RPMI7951 (cell line): ENCODE data around the gene PCGF3. TPM values are rescaled to one million over a fixed set of nuclear protein-coding genes. Genes with fewer than 3 reads are reported as not detected.
"Not testable (repeated sequence)": the region's sequence is repeated elsewhere in the genome, so short reads cannot be mapped to it uniquely, and the experiment has no call there.

Experiments used
- DNase-seq: peaks from one replicate; pipeline ENCODE4 v3.0.0-alpha.2; 2012; ENCODE audit warnings: low read depth
- total RNA-seq: library from RNA; depleted of rRNA; stranded (reverse); fragments of >200 nt; shearing (Covaris generic); gene quantifications from 2 replicates; pipeline ENCODE4 v1.2.3, GENCODE V29; 2014

The PCGF3 gene
- total RNA-seq, 1 experiment from 2014 or later: 18.7 TPM

DNA sequence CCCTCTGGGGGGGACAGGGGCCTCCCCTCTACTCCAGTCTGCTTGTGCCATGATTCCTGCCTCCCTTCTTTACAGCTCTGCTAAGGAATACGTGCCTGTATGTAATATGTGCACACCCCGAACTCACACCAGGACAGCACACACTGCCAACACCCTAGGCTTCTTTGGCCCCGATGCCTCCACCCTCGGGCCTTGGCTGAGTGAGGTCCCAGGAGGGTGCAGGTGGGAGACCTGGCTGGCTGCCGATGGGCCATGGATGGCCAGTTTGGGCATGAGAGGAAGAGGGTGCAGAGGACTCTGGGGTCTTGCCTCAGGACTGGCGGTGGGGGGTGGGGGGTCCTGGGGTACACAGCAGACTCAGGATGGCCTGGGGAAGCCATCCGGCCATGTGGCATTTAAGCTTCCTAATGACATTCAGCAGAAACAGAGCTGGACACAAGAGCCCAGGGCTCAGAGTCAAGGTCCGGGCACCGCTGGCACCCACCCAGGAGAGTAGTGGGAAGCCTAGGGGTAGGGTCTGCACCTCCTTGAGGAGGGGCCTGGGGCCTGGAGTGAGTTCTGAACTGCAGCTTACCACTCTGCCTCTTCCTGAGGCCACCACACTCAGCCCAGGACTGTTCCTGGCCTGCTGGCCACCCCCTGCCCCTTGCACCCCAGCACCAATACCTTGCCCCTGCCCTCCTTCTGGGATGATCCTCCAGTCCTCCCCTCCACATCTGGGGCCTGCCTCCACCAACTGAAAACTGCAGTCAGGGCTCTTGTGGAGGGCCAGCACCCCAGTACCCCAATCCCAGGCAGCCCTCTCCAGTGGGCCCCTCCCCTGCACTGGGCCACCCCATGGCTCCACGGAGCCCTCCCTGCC, 2.1 kb upstream of the PCGF3 start:
- DNase-seq: no peak

DNA sequence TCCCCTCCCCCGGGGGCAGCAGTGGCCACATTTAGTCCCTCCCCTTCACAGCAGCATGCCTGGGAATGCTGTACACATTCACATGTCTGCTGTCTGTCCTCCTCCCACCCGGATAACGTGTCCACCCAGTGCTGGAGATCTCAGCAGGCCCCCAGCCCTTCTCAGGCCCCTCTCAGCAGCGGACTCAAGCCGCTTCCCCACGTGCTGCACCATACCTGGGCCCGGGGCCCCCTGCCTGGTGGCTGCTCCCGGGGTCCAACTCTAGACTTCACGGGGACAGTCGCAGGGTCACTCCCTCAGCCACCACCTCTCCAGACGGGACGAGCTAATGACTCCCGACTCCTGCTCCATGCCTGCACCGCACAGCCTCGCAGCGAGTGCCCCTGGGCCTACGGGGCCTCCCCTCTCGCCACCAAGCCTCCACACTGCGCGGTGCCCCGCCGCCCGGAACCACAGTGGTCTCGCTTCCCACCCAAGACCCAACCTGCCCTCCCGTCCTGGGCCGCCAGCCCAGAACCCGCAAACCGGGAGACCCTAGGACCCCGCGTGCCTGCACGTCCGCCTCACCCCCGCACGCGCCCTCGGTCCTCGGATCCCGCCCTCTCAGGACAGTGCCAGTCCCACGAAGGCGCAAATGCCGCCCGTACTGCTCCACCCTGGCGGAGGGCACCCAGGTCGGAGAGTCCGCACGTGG, 1.3 kb upstream of the PCGF3 start:
- no peak for DNase-seq

DNA sequence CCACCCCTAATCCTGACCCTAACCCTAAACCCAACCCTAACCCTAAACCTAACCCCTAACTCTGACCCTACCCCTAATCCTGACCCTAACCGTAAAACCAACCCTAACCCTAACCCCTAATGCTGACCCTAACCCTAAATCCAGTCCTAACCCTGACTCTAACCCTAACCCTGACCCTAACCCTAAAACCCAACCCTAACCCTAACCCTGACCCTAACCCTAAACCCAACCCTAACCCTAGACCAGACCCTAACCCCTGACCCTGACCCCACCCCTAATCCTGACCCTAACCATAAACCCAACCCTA, 708 bp upstream of the PCGF3 start:
- DNase-seq: no peak

DNA sequence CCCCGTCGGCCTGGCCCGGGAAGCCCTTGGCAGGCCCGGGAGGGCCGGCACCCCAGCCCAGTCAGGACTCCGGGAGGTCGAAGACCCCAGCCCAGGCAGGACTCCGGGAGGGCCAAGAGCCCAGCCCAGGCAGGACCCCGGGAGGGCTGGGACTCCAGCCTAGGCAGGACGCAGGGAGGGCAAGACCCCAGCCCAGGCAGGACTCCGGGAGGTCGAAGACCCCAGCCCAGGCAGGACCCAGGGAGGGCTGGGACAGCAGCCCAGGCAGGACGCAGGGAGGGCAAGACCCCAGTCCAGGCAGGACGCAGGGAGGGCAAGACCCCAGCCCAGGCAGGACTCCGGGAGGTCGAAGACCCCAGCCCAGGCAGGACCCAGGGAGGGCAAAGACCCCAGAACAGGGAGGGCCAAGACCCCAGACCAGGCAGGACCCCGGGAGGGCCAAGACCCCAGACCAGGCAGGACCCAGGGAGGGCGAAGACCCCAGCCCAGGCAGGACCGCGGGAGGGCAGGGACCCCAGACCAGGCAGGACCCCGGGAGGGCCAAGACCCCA, 526 bp downstream of the PCGF3 start:
- DNase-seq: not testable (repeated sequence)

DNA sequence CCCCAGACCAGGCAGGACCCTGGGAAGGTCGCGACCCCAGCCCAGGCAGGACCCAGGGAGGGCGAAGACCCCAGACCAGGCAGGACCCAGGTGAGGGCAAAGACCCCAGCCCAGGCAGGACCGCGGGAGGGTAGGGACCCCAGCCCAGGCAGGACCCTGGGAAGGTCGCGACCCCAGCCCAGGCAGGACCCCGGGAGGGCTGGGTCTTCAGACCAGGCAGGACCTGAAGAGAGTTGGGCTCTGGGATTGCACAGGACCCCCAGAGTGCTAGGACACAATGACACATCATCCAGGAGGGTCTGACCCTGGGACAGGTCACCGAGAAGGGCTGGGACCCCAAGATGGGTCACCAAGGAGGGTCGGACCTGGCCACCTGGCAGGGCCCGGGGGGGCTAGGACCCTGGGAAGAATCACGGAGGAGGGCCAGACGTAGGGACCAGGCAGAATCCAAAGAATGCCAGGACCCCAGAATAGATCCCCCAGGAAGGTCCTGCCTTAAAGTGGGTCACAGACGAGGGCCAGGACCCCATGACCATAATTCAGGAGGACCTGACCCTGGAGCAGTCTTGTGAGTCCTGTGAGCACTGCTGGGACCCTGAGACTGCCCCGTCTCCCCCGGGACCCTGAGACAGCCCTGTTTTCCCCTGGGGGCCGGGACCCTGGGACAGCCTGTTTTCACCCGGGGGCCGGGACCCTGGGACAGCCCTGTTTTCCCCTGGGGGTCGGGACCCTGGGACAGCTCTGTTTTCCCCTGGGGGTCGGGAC, 1.4 kb downstream of the PCGF3 start:
- DNase-seq: no peak

DNA sequence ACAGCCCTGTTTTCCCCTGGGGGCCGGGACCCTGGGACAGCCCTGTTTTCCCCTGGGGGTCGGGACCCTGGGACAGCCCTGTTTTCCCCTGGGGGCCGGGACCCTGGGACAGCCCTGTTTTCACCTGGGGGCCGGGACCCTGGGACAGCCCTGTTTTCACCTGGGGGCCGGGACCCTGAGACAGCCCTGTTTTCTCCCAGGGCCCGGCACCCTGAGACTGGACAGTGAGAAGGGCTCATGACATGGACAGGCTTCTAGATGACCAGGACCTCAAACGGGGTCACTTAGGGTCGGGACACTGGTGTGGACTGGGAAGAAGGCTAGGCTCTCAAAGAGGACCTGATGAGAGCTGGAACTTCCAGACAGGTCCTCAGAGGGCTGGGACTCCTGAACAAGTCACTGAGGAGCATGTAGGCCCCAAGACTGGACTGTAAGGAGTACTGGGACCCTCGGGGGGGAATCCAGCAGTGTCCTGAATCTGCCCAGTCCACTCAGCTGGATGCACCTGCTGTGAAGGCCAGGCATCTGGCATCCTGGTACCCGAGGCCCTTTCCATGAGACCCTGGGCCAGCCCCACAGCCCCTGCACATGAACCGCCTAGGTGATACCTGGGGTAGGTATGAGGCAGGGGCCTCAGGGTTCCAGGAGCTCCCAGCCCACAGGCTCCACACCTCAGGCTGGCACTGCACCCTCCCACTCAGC, 2.4 kb downstream of the PCGF3 start:
- DNase-seq: no peak

DNA sequence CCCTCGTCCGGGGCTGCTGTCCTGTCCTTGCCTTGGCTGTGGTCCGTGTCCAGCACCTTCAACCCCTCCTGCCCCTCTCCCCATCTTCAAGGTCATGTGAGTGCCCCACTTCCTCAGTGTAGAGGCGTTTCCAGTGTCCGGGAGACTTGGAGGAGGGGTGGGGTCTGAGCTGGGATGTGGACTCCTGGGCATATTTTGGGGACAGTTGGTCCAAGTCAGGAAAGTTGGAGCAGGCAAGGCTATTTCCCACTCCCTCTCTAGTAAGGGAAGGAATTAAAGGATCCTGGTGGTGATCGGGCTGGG, 3.0 kb downstream of the PCGF3 start:
- DNase-seq: no peak

DNA sequence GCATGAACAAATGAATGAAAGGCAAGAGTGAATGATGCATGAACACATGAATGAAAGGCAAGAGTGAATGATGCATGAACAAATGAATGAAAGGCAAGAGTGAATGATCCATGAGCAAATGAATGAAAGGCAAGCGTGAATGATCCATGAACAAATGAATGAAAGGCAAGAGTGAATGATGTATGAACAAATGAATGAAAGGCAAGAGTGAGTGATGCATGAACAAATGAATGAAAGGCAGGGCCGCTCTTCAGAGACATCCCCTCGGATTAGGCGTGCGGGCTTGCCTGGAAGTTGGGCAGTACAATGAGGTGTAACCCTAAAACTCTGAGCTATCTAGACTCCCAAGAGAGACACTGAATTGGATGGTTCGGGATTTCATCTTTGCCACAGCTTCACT, 3.7 kb downstream of the PCGF3 start:
- DNase-seq: no peak

DNA sequence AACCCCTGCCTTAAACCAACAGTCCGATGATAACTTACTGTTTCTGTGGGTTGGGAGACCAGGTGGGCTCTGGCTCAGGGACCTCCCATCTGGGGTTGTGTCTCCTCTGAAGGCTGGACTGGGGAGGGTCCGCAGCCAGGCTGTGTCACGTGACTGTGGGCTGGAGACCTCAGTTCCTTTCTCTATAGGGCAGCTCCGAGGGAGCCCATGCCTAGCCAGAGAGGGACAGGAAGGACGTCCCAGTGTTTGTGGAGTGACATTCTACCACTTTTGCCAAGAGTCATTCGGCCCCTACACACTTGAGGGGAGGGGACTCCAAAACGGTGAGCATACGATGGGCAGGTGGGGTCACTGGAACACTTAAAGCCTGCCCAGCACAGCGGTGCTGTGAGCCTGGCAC, 4.5 kb downstream of the PCGF3 start:
- DNase-seq: no peak

DNA sequence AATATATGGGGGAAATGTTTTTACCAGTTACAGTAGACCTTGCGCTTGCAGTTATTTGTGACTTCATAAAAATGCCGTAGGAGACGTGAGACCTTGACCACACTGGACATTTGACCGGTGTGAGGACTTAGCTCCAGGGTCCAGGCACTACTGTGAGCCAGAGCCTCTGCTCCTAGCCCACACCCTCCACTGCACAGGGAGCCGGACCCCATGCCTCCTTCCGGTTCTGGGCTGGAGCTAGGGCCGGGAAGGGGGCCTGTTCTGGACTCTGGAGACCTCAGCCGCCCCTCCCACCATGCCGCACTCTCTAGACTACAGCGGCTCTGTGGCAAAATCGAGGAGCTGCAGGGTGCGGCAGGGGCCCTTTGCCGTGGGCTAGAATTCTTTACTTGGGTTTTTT, 5.3 kb downstream of the PCGF3 start:
- DNase-seq: no peak

DNA sequence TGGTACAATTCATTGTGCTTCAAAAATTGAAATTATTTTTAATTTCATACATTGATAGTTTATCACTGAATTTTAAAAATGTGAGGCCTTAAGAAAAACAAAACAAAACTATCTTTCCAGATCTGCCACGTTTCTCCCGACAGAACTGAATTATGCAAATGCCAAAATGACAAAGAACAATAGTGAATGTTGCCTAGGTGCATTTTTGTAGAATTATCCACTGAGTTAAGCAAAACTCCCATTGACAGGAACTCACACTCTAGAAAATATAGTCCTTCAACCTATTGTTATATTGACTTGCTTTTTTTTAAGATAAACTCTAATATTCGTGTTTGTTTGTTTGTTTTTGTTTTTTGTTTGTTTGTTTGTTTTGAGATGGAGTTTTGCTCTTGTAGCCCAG, 6.5 kb downstream of the PCGF3 start:
- DNase-seq: no peak

DNA sequence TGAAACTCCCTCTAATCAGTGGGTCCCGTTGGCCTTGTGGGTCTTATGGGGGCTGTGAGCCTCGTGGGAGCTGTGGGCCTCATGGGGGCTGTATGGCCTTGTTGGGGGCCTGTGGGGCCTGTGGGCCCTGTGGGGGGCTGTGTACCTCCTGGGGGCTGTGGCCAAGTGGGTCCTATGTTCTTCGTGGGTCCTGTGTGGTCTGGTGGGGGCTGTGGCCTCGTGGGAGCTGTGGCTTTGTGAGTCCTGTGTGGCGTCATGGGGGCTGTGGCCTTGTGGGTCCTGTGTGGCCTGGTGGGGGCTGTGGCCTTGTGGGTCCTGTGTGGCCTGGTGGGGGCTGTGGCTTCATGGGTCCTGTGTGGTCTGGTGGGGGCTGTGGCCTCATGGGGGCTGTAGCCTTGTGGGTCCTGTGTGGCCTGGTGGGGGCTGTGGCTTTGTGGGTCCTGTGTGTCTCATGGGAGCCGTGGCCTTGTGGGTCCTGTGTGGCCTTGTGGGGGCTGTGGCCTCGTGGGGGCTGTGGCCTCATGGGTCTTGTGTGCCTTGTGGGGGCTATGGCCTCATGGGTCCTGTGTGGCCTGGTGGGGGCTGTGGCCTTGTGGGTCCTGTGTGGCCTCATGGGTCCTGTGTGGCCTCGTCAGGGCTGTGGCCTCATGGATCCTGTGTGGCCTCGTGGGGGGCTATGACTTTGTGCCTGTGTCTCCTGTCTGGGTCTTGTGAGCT, 7.4 kb downstream of the PCGF3 start:
- DNase-seq: no peak

DNA sequence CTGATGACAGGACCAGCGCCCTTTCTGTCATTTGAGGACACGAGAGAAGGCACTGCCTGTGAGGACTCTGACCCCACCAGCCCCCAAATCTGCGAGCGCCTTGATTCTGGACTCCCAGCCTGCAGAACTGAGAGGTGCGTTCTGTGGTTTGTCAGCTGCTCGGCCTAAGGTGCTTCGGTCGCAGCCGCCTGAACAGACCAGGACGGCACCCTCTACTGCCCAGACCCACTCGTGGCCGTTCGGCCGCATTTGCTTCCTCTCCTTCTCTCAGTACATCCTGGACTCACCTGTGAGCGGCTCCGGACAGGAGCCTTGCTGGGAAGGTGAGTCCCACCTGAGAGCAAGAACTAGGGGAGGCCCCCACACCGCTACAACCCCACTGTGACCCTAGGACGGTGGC, 8.5 kb downstream of the PCGF3 start:
- no peak for DNase-seq

DNA sequence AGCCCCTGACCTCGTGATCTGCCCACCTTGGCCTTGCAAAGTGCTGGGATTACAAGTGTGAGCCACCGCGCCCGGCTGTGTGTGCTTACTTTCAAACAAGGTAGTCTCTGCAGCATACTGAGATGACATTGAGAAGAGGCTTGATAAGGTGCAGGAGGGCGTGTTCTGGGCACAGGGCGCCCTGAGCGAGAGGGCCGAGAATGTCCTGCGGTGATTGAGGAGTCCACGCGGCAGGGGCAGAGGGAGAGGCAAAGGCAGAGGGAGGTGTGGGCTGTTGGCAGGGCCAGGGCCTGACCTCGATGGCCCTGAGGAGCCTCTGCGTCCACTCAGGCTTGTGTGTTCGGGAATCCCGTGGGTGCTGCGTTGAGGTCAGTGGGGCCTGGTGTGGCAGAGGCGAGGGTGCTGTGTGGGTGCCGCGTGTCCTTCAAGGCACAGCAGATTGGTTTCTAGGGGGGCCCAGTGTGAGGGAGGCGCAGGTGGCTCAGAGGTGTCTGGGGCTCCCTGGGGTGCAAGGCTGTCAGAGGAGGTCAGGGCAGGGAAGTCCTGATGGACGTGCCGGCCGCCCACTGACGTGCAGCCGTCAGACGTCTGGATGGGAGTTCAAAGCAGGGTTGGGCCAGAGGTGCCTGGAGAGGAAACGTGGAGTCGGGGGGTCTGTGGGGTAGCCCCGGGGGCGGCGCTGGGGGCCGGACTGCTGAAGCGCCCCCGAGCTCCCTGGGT, 12.1 kb downstream of the PCGF3 start:
- DNase-seq: no peak

DNA sequence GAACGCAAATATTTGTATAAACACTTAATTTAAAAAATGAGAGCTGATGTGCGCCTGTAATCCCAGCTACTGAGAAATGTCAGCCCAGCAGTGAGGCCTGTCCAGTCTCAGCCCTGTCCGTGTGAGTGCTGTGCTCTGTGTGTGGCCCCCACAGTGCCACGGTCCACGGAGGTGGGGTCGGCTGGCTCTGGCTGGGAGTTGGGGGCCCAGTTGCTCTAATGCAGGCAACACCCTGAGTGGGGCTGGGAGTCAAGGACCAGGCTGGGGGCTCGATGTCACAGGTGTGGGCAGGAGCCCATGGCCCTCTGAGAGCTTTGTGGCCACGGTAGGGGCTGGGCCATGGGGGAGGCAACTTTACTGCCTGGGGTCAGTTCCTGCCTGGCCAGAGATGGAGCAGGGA, 12.8 kb downstream of the PCGF3 start:
- no peak for DNase-seq

DNA sequence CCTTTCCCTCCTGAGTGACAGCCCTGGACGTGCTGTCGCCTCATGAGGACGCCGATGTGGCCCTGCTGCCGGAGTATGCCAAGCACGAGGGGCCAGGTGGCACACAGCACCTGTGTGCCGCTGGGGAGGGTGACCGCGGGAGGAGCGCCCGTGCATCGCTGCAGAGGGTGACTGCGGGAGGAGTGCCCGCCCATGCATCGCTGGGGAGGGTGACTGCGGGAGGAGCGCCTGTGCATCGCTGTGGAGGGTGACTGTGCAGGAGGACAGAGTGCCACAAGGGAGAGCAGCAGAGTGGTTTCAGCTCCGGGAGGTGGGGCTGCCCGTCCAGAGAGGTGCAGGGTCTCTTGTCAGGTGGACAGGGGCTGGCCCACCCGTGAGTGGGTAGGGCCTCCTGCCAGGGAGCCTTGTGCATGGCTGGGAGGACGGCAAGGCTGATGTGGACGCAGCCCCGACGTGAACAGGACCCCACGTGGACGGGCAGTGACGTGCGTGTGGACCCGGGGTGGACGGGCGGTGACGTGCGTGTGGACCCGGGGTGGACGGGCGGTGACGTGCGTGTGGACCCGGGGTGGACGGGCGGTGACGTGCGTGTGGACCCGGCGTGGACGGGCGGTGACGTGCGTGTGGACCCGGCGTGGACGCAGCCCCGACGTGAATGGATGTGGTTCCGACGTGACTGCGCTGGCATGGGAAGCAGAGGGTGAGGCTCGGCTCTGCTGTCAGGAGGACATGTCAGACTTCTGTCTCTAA, 14.7 kb downstream of the PCGF3 start:
- no peak for DNase-seq

DNA sequence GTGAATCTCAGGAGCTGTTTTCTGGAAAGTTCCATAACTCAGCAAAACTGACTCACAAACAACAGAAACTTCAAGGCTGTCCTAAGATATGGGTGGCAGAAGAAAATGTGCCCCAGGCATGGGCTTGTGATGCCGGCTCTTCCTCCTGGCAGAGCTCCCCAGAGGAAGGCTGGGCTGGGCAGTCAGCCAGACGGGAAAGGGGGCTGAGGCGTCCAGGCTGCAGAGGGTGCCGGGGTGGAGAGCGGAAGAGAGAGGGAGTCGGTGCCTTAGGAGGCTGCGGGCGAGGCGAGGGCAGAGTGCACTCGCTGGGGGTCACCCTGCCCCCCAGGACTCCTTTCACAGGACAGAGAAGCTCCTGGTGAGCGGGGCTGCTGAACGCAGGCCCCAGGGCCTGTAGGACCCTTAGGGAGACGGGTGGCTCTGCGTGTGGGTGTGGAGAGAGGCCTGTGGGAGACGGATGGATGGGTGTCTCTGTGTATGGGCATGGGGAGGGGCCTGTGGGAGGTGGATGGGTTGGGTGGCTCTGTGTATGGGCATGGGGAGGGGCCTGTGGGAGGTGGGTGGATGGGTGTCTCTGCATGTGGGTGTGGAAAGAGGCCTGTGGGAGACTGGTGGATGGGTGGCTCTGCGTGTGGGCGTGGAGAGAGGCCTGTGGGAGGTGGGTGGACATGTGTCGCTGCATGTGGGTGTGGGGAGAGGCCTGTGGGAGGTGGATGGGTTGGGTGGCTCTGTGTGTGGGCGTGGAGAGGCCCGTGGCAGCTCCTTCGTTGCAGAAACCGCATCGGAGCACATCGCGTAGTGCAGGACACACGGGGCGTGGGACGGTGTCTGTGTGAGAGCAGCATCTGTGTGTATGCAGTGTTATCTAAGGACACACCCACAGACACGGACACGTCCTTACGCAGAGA, 15.9 kb downstream of the PCGF3 start:
- no peak for DNase-seq

DNA sequence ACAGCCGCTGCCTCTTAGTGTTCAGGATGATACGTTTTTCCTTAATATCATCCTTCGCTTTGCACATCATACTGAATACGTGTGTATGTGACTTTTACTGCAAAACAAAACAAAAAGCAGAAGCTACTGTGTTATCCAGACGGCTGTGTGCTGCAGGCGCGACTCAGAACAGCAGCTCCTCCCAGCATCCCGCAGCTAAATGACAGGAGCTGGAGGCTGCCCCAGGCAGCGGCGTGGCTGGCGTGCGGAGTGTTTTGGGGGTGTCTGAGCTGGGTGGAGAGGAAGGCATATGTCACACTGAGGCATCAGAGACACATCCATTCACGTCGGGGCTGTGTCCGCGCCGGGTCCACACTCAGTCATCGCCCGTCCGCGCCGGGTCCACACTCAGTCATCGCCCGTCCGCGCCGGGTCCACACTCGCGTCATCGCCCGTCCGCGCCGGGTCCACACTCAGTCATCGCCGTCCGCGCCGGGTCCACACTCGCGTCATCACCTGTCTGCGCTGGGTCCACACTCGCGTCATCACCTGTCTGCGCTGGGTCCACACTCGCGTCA, 16.6 kb downstream of the PCGF3 start:
- no peak for DNase-seq
